GM19035 (cell line): ENCODE measurements around the gene ADRM1.

Source experiments
- ATAC-seq: cut with Tn5 transposase; IDR thresholded peaks from one replicate; pipeline ENCODE4 v1.9.1; 2021; ENCODE audit not compliant: unreplicated experiment

Gene ADRM1

DNA sequence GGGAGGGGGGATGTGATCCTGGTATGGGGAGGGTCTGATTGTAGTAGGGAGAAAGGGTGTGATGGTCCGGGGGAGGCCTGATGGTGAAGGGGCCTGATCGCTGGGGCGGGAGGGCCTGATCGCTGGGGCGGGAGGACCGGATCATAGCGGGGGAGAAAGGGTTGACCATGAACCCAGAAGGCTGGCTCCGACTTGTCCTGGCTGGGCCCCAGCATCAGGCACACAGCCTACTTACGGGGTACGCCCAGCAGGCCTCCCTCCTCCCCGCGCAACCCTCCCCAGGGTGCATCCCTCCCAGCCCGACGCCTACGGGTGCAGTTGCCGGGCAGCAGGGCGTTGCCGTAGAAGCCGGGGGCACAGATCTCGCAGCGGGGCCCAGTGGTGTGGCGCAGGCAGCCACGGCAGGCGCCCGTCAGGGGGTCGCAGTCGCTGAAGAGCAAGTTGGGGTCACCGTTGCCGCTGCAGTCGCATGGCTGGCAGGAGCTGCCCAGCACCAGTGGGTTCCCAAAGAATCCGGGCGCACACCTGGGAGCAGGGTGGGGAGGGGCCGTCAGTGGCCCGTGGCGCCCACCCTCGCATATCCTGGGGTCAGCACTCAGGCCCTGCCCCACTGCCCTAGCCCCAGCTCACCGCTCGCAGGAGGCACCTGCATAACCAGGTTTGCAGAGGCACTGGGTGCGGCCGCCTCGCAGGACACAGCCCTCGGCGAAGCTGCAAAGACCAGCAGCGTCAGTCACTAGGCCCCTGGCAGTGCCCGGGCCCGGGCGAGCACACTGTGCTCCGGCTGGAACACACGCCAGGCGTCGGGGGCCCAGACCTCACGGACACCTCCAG is 20.6 kb downstream of the ADRM1 start:
- no peak for ATAC-seq

DNA sequence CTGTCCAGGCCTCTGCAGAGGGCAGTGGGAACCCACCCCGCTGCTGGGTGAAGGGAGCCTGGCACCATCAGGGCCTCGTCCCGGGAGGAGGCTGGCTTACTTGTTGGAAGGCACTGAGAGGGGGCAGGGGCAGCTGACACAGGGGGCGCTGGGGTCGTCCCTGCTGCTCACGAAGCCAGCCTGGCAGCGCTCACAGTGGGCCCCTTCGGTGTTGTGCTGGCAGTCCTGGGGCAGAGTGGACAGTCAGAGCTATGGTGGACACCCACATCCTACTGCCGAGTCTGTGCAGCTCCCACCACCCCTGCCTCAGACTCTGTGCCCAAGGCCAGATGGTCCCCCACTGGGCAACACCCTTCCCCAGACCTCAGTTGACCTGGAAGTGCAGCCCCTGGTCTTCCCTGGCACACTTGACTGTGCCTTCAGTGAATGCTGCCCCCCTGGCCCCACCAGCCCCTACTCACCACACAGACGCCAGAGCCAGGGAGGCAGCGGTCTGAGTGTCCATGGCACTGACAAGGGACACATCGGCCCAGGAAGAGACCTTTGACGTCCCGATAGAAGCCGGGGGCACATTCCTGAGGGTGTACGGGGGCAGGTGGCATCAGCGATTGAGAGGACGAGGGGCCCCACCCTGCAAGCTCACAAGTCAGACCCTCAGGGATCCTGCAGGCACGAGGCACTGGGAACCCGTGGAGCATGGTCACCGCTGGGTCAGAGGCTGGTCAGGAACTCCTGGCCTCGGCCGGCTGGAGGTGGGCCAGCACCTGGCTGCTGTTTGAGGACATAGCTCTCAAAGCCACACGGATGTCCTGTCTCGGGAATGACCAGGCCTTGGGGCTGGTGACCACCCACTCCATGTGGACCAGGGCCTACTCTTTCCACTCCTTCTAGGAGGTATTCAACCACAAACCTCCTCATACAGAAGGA is 21.4 kb downstream of the ADRM1 start:
- no peak for ATAC-seq

DNA sequence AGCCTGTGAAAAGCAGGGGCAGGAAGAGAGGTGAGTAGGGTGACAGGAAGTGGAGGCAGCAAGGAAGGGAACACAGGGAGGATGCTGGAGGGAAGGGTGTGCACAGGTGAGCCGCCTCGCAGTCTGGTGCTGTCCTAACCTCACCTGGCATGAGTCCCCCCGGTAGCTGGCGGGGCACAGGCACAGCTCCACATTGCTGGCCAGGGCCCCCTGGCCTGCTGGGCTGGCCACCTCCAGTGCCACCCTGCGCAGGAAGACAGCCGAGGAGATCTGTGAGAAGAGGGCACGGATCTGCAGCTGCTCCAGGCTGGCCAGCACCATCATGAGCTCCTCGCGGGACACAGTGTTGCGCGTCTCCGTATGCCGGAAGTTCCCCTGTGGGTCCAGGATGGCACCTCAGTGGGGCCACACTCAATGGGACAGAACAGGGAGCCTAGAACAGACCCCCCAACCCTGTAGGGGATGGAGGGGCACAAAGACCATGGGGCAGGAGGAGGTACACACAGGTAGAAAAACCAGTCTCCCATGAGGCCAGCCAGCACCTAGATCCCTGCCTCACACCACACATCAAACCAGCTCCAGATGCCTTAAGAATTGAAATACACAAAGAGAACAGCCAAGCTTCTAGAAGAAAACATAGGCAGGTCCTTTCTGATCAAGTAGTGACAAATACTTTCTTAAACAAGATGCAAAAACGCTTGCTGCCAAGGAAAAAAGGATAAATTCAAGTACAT is 22.5 kb downstream of the ADRM1 start:
- no peak for ATAC-seq

DNA sequence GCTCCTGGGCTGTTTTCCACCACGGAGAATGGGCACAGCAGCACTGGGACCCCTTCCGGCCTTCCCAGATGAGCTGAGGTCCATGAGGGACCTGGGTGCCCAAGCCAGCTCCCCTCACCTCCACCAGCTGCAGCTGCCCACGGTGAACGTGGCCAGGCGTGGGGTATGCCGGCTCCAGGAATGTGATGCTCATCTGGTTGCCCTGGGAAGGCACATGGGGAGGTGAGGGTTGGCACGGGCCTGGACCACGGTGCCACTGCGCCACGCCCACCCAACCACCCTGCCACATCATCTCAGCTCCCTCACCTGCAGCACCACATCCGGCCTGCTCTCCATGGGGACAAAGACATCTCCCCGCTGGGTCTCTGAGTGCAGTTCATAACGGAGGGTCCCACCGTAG is 23.8 kb downstream of the ADRM1 start:
- ATAC-seq: no peak

DNA sequence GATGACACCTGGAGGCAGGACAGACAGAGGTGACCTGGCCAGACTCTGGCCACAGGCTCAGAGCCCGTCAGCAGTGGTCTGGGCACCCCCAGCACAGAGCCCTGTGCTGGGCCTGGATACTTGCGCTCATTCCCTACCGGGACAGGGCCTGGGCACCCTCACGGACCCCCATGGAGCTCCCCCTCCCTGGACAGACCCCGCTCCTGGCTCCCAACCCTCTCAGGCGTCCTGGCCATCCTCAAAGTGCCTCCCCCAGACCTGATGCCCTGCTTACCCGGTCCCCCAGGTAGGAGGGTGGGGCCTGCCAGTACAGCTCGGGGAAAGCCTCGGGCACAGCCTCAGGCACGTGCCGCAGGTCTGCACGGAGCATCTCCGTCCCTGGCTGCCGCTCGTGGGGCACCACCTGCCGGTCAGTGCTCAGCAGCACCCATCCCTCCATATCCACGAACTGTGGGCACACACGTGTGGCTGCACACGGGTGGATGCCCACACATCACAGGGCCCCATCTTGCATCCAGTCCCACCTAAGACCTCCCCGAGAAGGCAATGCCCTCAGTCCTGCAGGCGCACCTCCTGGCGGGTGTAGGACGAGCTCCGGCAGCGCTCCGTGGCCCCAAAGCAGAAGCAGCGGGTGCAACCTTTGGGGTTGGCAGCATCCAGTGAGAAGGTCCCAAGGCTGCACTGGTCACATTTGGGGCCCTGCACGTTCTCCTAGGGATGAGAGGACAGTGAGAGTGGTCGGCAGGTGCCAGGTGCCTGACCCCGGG is 24.3 kb downstream of the ADRM1 start:
- ATAC-seq: no peak

DNA sequence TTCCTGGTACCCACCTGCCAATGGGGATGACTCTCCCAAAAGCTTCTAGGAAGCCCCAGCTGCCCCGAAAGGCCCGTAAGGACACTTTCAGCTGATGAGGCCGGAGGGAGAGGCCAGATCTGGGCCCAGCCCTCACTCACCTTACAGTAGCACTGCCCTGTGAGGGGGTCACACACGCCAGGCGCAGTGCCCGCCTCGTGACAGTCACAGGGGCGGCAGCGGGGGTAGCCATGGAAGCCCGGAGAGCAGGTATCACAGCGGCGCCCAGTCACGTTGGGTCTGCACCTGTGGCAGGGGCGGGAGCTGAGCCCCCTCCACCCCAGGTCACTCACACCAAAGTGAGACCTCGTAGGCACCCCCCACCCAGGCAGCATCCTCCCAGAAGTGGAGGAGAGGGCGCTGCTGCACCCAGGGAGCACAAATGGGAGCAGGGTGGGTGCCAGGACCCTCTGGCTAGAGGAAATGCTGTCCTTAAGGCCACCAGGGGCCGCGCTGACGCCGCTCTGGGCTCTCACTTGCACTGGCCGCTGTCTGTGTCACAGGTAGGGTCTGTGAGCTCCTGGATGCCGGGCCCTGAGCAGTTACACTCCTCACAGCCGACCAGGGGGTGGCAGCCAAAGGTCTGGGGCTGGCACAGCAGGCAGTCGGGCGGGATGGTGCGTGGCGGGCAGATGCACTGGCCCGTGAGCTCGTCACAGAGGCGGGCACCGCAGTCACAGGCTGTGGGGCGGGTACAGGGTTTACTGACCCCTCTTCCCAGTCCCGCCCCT is 25.1 kb downstream of the ADRM1 start:
- no peak for ATAC-seq

DNA sequence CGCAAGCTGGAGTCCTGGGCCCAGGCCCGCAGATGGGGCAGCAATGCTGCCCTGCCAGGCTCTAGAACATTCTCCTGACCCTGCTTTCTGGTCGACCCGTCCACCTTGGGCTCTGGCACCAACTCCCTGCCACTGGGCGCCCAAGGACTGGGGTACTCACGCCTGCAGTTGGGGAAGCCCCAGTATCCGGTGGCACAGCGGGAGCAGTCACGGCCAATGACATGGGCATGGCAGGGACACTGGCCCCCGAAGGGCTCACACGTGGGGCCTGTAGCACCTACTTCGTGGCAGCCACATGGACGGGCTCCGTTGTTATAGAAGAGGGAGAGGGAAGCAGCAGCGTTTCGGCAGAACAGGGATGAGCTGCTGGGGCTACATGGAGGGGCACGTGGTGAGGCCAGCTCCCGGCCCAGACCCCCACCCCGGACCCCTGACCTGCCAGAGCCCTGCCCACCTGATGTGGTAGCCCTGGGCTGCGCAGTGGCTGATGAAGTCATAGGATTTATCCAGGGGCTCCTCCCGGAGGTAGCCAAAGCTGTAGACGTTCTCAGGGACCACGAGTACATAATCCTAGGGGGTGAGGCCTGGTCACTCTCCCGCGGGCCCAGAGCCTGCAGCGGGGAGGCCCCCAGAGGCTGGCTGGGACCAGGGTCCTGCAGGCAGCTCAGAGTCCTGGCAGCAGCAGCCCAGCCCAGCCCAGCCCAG is 26.0 kb downstream of the ADRM1 start:
- no peak for ATAC-seq

DNA sequence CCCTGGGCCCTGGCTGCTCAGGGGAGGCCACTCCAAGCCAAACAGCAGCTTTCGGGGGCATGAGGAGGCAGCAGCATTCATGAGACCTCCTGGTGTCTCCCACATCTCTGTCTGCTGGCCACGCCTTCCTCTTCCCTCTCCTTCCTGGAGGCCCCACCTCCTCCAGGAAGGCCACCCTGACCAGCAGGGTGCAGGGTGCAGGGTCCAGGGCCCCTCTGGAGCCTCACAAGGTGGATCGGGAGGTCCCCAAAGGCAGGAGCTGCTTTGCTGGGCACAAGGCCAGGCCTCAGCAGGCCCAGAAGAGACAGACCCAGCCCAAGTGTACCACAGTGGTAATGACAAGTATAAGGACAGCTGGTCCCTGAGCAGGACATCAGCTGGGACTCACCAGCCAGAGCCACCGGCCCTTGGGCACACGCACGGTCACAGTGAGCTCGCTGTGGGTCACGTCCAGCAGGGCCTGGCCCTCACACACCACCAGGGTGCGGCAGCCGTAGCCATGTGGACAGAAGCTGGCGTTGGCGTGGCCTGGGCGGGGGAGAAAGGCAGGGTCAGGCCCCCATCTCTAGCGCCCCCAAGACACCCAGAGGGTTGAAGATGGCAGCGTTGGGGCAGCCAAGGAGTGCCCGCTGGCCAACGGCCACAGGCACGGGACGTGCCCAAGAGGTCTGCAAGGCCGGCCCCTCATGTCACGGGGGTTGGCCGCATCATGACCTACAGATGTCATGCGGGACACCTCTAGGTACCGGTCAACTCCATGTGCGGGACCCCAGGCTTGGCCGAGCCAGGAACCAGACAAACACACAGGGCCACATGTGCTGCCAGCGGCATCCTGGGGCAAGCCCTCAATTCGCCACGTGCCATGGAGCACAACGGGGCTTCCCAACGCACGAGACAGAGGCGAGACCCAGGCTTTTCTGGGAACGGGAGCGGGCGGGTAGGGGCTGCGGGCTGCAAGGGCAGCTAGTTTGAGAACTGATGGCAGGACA is 26.9 kb downstream of the ADRM1 start:
- ATAC-seq: no peak

DNA sequence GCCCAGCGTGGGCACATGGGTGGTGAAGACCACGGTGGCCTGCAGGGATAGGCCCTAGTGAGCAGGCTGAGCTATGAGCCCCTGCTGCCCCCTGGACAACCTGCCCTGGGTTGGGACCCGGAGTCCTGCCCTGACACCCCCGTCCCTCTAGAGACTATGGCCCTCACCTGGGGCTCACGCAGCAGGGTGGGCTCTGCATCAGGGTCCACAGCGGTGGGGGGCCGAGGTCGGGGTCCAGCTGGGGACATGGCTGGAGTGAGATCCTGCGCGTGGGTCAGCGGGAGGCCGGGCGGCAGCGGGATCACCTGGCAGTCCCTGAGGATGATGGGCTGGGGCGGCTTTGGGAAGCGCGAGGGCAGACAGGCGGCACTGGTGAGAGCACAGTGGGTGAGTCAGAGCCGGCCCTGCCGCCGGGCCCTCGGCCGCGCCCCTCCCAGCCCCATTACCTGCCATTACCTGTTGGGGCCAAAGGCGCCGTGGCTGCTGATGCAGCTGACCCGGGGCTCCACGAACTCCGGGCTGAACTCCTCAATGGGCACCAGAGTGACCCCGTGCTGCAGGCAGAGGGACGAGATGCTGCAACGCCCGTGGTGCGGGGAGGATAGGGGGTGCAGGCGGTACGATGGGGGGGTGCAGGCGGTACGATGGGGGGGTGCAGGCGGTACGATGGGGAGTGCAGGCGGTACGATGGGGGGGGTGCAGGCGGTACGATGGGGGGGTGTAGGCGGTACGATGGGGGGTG is 27.9 kb downstream of the ADRM1 start:
- no peak for ATAC-seq

DNA sequence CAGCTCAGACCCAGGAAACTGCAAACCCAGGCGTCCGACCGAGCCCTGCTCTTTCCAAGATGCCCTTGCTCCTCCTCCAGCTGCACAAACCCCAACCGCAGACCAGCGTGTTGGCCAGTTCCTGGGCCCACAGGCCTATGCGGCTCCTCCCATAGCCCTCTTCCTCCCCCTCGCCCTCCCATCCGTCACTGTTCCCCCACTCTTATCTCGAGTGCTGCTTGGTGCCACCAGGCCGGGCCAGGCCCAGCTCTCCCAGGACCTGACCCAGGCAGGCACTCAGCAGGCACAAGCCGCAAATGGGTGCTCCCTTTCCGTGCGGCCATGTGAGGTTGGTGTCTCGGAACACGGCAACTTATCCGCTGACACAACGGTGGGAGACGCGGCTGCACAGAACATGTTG is 28.6 kb downstream of the ADRM1 start:
- no peak for ATAC-seq

DNA sequence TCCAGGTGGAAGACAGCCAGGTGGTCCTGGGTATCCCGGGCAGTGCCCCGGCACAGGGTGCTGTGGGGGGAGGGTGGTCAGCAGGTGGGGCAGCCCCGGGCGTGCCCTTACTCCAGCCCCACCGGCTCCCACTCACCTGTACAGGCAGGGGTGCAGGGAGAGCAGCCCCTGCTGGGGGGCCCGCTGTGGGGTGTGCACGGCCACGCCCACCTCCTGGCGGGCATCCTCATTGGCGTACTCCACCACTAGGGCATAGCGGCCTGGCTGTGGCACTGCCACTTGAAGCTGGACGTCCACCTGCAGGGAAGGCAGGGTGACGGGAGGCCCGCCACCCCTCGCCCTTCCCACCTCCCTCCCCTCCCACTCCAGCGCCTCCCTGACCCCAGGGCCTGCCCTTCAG is 29.6 kb downstream of the ADRM1 start:
- ATAC-seq: no peak

DNA sequence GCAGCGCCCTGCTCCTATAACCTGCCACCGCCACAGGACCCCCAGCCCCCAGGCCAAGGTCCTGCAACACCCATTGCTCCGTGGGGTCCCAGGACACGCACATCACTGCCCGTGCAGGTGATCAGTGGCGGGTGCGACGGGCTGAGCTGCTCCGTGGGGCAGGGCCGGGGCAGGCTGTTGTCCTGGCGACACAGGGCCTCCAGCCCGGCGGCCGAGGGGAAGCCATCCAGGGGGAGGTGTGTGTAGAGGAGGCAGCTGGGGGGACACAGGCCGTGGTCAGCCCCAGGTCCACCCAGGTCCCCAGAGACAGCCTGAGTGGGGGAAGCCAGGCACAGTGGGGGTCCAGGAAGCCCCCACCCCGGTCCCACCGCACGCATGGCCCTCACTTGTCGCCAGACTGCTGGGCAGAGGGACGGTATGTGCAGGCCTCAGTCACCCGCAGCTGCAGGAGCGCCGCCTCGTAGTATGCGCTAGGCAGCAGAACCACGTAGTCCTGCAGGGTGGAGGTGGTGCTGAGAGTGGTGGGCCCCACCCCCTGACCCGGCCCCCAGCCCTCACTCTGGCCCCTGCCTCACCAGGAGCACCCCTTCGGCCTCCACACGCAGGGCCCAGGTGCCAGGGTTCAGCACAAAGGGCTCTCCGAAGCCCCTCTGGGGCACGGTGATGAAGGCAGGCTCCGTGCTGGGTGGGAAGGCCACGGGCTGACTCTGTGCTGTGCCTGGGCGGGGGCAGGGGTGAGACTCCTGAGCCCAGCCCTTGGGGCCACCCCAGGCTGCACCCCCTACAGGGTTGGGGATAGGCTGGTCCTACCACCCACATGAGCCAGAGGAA is 30.4 kb downstream of the ADRM1 start:
- no peak for ATAC-seq

DNA sequence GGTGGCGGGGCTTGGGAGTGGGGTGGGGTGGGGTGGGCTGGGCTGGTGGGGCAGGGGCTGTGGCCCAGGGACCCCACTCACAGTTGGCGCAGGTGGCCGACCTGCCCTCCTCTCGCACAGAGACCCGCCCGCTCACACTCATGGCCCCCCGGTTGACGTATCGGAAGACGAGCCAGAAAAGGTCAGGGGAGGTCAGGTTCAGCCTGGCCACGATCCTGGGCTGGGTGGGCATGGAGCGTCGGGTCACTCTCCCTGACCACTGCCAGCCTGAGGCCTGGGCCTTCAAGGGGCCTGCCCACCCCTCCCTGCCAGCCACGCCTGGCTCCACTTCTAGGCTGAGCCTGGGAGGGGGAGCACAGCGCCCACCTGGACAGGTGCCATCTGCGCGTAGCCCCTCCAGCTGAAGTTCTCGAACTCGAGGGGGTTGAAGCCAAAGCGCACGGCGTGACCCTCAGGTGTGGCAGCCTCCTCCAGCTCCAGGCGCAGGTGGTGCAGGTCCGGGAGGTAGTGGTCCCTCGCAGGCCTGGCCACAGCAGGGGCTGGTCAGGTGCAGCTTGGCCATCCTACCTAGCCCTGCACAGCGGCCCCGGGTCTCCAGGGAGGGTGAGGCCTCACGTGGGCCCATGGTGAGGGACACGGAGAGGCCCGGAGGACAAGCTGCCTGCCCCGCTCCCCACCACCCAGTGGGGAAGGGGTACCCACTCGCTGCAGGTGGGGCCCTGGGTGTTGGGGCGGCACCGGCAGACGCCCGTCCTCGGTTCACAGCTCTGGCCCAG is 31.2 kb downstream of the ADRM1 start:
- no peak for ATAC-seq

DNA sequence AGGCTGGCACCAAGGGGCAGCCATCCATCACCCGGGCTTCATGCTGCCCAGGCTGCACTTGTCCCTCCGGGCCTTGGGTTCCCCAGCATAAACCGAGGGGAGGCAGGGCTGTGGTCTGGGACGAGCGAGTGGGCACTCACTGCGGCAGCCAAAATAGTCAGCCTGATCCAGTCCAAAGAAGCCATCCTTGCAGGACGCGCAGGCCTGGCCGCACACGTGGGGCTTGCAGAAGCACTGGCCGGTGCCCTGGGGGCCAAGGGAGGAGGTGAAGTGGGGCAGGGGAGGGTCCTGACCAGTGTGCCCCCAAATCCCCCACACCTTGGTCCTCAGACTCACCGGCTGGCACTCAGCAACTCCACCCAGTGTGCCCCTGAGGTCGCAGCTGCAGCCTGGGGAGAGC is 32.1 kb downstream of the ADRM1 start:
- ATAC-seq: no peak

DNA sequence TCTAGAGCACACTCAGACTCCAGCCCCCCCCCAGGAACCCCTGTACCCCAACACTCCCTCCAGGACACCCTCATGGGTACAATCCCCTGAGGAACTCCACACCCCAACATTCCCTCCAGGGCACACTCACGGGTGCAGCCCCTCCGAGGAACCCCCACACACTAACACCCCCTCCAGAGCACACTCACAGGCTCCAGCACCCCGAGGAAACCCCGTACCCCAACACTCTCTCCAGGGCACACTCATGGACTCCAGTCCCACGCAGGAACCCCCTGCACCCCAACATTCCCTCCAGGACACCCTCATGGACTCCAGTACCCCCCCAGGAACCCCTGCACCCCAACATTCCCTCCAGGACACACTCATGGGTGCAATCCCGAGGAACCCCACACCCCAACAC is 32.7 kb downstream of the ADRM1 start:
- no peak for ATAC-seq

DNA sequence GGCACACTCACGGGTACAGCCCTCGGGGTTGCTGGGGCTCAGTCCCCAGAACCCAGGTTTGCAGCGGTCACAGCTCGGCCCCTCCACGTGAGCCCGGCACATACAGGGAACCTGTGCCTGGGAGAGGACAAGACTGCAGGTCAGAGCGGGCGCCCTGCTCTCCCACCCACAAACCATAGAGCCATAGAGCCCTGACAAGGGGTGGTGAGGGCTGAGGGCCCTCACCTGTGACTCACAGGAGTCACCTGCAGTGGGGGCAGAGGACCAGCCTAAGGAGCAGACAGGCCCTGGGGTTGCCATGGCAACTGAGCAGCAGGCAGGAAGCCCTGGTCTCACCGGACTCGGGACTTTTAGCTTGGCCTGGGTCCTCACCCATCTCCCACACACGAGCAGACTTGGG is 33.5 kb downstream of the ADRM1 start:
- no peak for ATAC-seq
